K562 (cell line): ENCODE measurements around the gene LTBP2. TPM values are rescaled to one million over a fixed set of nuclear protein-coding genes. Genes with fewer than 3 reads are reported as not detected.

Experiments used
- ARID2 ChIP-seq: fragments of 450-650 bp; IDR thresholded peaks from 2 replicates; pipeline ENCODE4 v1.6.1; 2017; ENCODE audit warnings: antibody characterized with exemption, mild to moderate bottlenecking
- ETV1 ChIP-seq: fragments of 450-650 bp; conservative IDR thresholded peaks from 2 replicates; pipeline ENCODE4 v1.6.1; 2016; ENCODE audit warnings: missing genetic modification characterization, control low read depth, low read depth, missing compliant biosample characterization
- FOXK2 ChIP-seq, 2 experiments: fragments of 450-650 bp; IDR thresholded peaks in 1 of 2; conservative IDR thresholded peaks in 1 of 2; 2 replicates each; pipeline ENCODE4 v1.6.1; 2016; ENCODE audit warnings: low read depth in 2 of 2, mild to moderate bottlenecking in 1 of 2
- GMEB1 ChIP-seq: fragments of 250-450 bp; sonication (Bioruptor Pico); IDR thresholded peaks from 2 replicates; pipeline ENCODE4 v1.4.0; 2020; ENCODE audit warnings: mild to moderate bottlenecking
- KDM2B ChIP-seq: fragments of 250-450 bp; sonication (Bioruptor Pico); IDR thresholded peaks from 2 replicates; pipeline ENCODE4 v1.8.0; 2021; ENCODE audit warnings: mild to moderate bottlenecking, moderate library complexity
- KDM5B ChIP-seq: fragments of 200-600 bp; sonication (generic); IDR thresholded peaks from 2 replicates; pipeline ENCODE4 v1.6.1; 2012; ENCODE audit warnings: low read depth, mild to moderate bottlenecking, moderate library complexity, low read length, control low read depth, inconsistent platforms; ENCODE audit not compliant: insufficient replicate concordance
- LCOR ChIP-seq: sonication (generic); formaldehyde crosslinking; IDR thresholded peaks from 2 replicates; pipeline ENCODE4 v1.8.0; 2022; ENCODE audit warnings: mild to moderate bottlenecking, missing genetic modification reagents
- MAFF ChIP-seq: IDR thresholded peaks from 2 replicates; pipeline ENCODE4 v1.6.1; 2012; ENCODE audit warnings: low read length, improper control_type of control experiment
- MAFK ChIP-seq: IDR thresholded peaks from 2 replicates; pipeline ENCODE4 v1.6.1; 2011; ENCODE audit warnings: low read length, improper control_type of control experiment
- MED1 ChIP-seq: sonication (generic); formaldehyde crosslinking; IDR thresholded peaks from 2 replicates; pipeline ENCODE4 v1.8.1; 2023; ENCODE audit warnings: missing genetic modification reagents, borderline replicate concordance
- POLR3A ChIP-seq: IDR thresholded peaks from 2 replicates; pipeline ENCODE4 v1.6.1; 2011; ENCODE audit warnings: borderline replicate concordance, mild to moderate bottlenecking, moderate library complexity; ENCODE audit not compliant: insufficient read length, insufficient read depth; ENCODE audit errors: extremely low read depth
- SIN3B ChIP-seq: fragments of 450-650 bp; IDR thresholded peaks from 2 replicates; pipeline ENCODE4 v1.6.1; 2017; ENCODE audit warnings: low read depth, mild to moderate bottlenecking, moderate library complexity
- SIRT6 ChIP-seq: IDR thresholded peaks from one replicate; pipeline ENCODE4 v1.6.1; 2012; ENCODE audit warnings: low read depth, mild to moderate bottlenecking, control low read depth, inconsistent platforms, low read length, moderate library complexity
- SRSF1 ChIP-seq: fragments of 200-400 bp; formaldehyde crosslinking; IDR thresholded peaks from 2 replicates; pipeline ENCODE4 v1.6.1; 2017; ENCODE audit warnings: mild to moderate bottlenecking, low read depth, low read length, moderate library complexity
- TAF7 ChIP-seq: fragments of 450-650 bp; IDR thresholded peaks from 2 replicates; pipeline ENCODE4 v1.6.1; 2016; ENCODE audit warnings: missing genetic modification characterization, missing compliant biosample characterization
- THRB ChIP-seq: fragments of 450-650 bp; formaldehyde crosslinking; conservative IDR thresholded peaks from 2 replicates; pipeline ENCODE4 v1.4.0; 2022; ENCODE audit warnings: mild to moderate bottlenecking, missing genetic modification characterization
- ZFP1 ChIP-seq: fragments of 450-650 bp; formaldehyde crosslinking; IDR thresholded peaks from 2 replicates; pipeline ENCODE4 v1.4.0; 2020; ENCODE audit warnings: mild to moderate bottlenecking, mixed read lengths
- ZFPM2 ChIP-seq: fragments of 250-450 bp; sonication (Bioruptor Pico); IDR thresholded peaks from 2 replicates; pipeline ENCODE4 v1.5.1; 2022; ENCODE audit warnings: mild to moderate bottlenecking
- ZKSCAN8 ChIP-seq: fragments of 200-800 bp; sonication (Bioruptor generic); IDR thresholded peaks from 2 replicates; pipeline ENCODE4 v1.6.1; 2016; ENCODE audit warnings: missing genetic modification characterization, missing compliant biosample characterization
- ZNF41 ChIP-seq: fragments of 250-450 bp; sonication (Bioruptor Pico); conservative IDR thresholded peaks from 2 replicates; pipeline ENCODE4 v1.4.0; 2020; ENCODE audit warnings: mild to moderate bottlenecking
- ZNF785 ChIP-seq: fragments of 250-450 bp; sonication (Bioruptor Pico); IDR thresholded peaks from 2 replicates; pipeline ENCODE4 v1.4.0; 2020; ENCODE audit warnings: mild to moderate bottlenecking
- polyA plus RNA-seq, 8 experiments: library from polyadenylated mRNA; depleted of rRNA in 4 of 8; stranded (reverse) in 5 of 8; unstranded in 3 of 8; fragments of >200 nt; fragmentation: Nextera tagmentation in 2 of 8; fragmentation: Illumina TruSeq in 1 of 8; extraction: Ambion mirVana in 2 of 8; extraction: Trizol in 1 of 8; gene quantifications; 2 replicates each; pipeline versions ENCODE4 v1.2.1 to v1.2.3, GENCODE V29; 2011 to 2014; ENCODE audit warnings: inconsistent platforms in 1 of 8, missing spikeins in 1 of 8
- total RNA-seq, 7 experiments: library from RNA; depleted of rRNA in 6 of 7; stranded (reverse); fragments of >200 nt in 6 of 7; fragmentation: Illumina TruSeq in 2 of 7; extraction: Trizol in 2 of 7; gene quantifications; 2 replicates each; pipeline versions ENCODE4 v1.2.1 to v1.2.3, GENCODE V29; 2011 to 2021; ENCODE audit warnings: low replicate concordance in 1 of 7
- TF ChIP-seq, protein P1 (sequence below): sonication (generic); formaldehyde crosslinking; IDR thresholded peaks from 2 replicates; pipeline ENCODE4 v1.8.0; 2022; ENCODE audit warnings: missing genetic modification reagents, mild to moderate bottlenecking, moderate library complexity, borderline replicate concordance
- TF ChIP-seq, protein P2 (sequence below): fragments of 450-650 bp; IDR thresholded peaks from 2 replicates; pipeline ENCODE4 v1.6.1; 2016; ENCODE audit warnings: borderline replicate concordance

Gene LTBP2
- total and polyA plus RNA-seq, 9 of the 15 experiments (the other 6 are each of a cell fraction or from before 2014, with no cell fraction given), result under 0.01 to 0.18 (median 0.03) TPM; not detected in 3

DNA sequence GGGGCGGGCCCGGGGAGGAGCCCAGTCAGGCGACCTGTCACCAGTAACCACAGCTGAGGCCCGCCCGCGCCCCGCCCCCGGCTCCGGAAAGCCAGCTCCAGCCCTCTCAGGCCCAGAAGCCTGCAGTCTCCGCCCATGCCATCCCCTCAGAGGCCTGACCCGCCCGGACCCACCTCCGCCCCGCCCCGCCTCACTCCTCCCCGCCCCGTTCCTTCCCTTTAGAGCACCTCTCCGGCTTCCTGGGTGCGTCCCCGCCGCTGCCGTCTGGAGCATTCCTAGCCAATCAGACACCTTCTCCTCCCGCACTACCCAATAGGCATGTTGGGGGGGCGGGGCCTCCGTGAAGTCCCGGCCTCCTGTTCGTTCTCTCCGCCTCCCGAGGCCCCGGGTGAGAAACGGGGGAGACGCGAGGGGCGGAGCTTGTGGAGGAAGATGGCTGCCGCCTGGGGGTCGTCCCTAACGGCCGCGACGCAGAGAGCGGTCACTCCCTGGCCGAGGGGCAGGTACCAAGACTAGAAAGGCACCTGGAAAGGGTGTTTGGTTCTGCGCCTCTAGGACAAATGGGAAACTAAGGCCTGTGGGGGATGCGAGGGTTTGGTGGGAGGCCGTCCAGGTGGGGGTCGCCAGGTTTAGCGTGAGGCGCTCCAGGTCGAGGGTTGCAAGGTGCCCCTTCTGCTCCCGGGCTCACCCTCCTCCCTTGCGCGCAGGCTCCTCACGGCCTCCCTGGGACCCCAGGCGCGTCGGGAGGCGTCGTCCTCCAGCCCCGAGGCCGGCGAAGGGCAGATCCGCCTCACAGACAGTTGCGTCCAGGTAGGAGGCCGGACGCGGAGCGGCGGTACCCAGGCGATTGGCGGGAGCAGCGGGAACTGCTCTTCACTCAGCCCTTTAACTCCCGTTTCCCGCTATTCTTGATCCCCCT, 118.4 kb downstream of the LTBP2 start, which contains the start of gene ISCA2 (continued):
- TF ChIP-seq ZNF41 (CRISPR knock-in tag), result no peak
- TF ChIP-seq, protein P1, sequence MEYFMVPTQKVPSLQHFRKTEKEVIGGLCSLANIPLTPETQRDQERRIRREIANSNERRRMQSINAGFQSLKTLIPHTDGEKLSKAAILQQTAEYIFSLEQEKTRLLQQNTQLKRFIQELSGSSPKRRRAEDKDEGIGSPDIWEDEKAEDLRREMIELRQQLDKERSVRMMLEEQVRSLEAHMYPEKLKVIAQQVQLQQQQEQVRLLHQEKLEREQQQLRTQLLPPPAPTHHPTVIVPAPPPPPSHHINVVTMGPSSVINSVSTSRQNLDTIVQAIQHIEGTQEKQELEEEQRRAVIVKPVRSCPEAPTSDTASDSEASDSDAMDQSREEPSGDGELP, result peak; percentile 82; the same call in 1 of the 2 replicates
- no peak for TF ChIP-seq ZFP1 (CRISPR knock-in tag)
- peak; percentile 73 for TF ChIP-seq TAF7 (tag)
- TF ChIP-seq SIRT6, result no peak
- TF ChIP-seq SIN3B, result no peak; the same call in 1 of the 2 replicates
- no peak for TF ChIP-seq MAFK
- TF ChIP-seq LCOR (CRISPR knock-in tag), result no peak
- TF ChIP-seq FOXK2 (conservative IDR thresholded peaks at IDR 0.05 in 1 of 2, IDR thresholded peaks at IDR 0.05 in 1 of 2; ENCODE audit: low read depth in 2 of 2), result no peak
- TF ChIP-seq ETV1 (tag), result no peak
- no peak for TF ChIP-seq ZKSCAN8 (CRISPR knock-in tag)
- TF ChIP-seq MAFF, result no peak
- TF ChIP-seq MED1 (CRISPR knock-in tag), result no peak
- TF ChIP-seq THRB (CRISPR knock-in tag), result no peak
- no peak for TF ChIP-seq ZNF785 (CRISPR knock-in tag)
- no peak for TF ChIP-seq POLR3A
- TF ChIP-seq GMEB1, result no peak
- TF ChIP-seq, protein P2, sequence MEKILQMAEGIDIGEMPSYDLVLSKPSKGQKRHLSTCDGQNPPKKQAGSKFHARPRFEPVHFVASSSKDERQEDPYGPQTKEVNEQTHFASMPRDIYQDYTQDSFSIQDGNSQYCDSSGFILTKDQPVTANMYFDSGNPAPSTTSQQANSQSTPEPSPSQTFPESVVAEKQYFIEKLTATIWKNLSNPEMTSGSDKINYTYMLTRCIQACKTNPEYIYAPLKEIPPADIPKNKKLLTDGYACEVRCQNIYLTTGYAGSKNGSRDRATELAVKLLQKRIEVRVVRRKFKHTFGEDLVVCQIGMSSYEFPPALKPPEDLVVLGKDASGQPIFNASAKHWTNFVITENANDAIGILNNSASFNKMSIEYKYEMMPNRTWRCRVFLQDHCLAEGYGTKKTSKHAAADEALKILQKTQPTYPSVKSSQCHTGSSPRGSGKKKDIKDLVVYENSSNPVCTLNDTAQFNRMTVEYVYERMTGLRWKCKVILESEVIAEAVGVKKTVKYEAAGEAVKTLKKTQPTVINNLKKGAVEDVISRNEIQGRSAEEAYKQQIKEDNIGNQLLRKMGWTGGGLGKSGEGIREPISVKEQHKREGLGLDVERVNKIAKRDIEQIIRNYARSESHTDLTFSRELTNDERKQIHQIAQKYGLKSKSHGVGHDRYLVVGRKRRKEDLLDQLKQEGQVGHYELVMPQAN, result no peak
- TF ChIP-seq SRSF1, result no peak
- TF ChIP-seq ARID2, result no peak
- no peak for TF ChIP-seq ZFPM2 (CRISPR knock-in tag)
- TF ChIP-seq KDM2B (CRISPR knock-in tag), result no peak
- peak; percentile 79 for TF ChIP-seq KDM5B
